Stimulated activated CD8-positive, alpha-beta memory T cell treated with anti-CD3 and anti-CD28 coated beads, Interleukin-12 subunit alpha, Interleukin-12 subunit beta, amount 100 ng/mL, for 1 hour (primary cell): ENCODE results near the gene WRAP53.
"Not testable (repeated sequence)": the region's sequence is repeated elsewhere in the genome, so short reads cannot be mapped to it uniquely, and the experiment has no call there.

Source experiments
- DNase-seq: peaks from one replicate; pipeline ENCODE4 v3.0.0-alpha.2; 2020; ENCODE audit warnings: low read depth

Gene WRAP53

DNA sequence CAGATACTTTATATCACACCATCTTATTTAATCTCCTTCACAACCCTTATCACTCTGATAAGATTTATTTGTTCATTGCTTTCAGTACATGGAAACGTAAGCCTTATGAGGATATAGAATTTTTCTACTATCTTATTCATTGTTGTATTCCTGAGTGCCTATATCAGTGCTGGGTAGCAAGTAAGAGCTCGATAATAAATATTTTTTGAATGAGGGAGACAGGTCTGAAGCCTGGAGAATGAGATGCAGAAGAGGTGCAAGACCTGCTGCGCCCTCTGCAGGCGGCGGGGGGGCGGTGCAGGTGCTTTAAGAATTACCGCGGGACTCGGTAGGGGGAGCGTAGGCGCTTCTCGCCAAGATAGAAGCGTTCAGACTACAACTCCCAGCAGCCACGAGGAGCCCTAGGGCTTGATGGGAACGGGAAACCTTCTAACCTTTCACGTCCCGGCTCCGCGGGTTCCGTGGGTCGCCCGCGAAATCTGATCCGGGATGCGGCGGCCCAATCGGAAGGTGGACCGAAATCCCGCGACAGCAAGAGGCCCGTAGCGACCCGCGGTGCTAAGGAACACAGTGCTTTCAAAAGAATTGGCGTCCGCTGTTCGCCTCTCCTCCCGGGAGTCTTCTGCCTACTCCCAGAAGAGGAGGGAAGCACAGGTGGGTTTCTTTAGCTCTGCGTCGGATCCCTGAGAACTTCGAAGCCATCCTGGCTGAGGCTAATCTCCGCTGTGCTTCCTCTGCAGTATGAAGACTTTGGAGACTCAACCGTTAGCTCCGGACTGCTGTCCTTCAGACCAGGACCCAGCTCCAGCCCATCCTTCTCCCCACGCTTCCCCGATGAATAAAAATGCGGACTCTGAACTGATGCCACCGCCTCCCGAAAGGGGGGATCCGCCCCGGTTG, at the start of gene WRAP53:
TSS of gene WRAP53 (plus strand) at position 570 of the 900 bp plus-strand sequence. CDS start at position 742, 172 bp downstream.
- peak; percentile 89 for DNase-seq

DNA sequence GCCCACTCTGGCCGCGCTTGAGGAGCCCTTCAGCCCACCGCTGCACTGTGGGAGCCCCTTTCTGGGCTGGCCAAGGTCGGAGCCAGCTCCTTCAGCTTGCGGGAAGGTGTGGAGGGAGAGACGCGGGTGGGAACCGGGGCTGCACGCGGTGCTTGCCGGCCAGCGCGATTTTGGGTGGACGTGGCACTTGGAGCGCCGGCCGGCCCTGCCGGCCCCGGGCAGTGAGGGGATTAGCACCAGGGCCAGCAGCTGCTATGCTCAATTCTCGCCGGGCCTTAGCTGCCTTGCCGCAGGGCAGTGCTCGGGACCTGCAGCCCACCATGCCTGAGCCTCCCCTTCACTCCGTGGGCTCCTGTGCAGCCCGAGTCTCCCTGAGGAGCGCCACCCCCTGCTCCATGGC, 47.5 kb upstream of the WRAP53 start:
- DNase-seq = no peak

DNA sequence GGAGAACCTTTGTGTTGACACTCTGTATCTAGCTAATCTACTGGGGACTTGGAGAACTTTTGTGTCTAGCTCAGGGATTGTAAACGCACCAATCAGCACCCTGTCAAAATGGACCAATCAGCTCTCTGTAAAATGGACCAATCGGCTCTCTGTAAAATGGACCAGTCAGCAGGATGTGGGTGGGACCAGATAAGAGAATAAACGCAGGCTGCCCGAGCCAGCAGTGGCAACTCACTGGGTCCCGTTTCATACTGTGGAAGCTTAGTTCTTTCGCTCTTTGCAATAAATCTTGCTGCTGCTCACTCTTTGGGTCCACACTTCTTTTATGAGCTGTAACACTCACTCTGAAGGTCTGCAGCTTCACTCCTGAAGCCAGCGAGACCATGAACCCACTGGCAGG, 46.6 kb upstream of the WRAP53 start:
- not testable (repeated sequence) for DNase-seq

DNA sequence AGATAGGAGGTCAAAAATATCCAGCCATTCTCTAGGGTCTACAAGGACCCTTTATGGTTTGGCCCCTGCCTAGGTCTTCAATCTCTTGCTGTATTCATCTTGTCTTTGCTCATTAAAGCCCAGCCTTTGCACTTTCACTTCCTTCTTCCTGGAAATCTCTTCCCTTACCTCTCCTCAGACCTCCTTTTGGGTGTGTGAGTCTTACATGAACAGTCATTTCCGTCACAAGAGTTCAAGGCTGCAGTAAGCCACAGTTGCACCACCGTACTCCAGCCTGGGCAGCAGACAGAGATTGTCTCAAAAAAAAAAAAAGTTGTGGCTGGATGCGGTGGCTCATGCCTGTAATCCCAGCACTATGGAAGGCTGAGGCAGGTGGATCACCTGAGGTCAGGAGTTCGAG, 43.5 kb upstream of the WRAP53 start:
- no peak for DNase-seq

DNA sequence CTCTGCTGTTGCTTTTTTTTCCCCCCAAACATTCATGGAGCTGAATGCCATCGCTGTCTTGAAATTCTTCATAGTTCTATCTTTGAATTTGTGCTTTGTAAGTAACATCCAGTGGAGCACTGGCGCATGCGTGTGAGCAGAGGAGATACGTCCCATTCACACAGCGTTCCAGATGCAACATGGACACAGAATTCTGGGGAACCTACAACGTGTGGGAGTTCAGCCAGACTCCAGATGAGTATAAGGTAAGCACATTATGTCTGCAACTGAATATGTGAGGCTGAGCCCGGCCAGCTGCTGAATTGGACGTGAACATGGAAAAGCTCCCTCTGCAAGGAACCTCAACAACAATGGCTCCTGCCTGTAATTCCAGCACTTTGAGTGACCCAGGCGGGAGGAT, 41.8 kb upstream of the WRAP53 start:
- no peak for DNase-seq

DNA sequence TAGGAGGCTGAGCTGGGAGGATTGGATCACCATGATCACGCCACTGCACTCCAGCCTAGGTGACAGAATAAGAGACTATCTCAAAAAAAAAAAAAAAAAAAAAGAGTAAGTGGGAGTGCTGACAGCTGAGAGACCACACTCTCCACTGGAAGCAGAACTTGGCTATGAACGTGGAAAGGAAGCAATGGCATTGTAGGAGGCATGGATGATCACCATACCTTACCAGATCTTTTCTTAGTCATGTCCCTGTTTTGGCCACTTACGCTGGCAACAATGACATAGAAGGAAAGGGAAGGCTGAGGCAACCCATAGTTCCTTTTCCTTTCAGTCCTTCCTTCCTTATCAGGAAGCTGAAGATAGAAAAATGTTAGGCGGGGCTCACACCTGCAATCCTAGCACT, 41.3 kb upstream of the WRAP53 start:
- no peak for DNase-seq

DNA sequence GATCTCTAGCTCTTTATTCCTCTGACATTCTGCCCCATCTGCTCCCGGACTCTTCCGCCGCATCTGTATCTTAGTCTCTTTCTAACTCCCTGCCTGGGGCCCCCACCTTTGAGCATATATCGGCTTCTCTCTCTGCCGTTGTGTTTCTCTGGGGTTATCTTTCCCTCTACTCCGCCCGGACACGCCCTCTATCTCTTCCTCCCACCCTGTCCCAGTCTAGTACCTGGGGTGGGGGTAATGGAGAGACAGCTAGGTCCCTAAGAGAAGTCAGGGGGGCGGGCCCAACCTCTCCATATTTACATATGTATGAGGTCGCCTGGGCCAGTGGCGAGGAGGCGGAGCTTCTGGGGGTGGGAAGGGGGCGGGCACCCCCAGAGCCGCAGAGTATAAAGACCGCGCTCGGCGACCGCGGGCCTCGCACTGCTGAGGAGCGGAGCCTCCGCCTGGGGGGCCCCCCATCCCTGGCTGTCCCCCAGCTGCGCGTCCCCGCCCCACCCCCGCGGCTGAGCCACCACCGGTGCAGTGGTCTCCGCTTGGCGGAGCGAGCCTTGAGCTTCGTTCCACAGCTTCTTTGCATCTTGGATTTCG, 37.7 kb upstream of the WRAP53 start, which contains the start of gene ATP1B2:
TSS of gene ATP1B2 (plus strand) at position 418 of the 588 bp plus-strand sequence. CDS start 593 bp downstream, outside the sequence.
- DNase-seq = peak; percentile 64

DNA sequence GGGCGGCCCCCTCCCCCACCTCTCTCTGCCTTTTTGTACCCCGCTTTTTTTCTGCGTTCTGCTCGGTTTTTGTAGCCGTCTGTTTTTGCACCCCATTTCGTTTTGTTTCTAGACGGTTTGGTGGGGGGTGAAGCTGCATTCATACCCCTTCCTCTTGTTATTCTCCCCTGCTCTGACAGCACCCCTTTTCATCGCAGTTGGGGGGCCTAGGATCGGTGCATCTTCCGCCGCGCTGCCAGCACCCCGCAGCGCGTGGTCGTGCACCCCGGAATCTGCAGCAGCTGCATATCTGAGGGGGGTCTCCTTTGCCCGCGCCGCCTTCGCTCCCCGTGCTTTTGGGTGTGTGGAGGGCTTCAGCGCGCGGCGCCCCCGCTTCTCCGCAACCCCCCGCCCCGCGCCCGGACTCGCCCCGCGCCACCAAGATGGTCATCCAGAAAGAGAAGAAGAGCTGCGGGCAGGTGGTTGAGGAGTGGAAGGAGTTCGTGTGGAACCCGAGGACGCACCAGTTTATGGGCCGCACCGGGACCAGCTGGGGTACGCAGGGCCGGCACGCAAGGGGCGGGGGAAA, 37.1 kb upstream of the WRAP53 start:
- no peak for DNase-seq

DNA sequence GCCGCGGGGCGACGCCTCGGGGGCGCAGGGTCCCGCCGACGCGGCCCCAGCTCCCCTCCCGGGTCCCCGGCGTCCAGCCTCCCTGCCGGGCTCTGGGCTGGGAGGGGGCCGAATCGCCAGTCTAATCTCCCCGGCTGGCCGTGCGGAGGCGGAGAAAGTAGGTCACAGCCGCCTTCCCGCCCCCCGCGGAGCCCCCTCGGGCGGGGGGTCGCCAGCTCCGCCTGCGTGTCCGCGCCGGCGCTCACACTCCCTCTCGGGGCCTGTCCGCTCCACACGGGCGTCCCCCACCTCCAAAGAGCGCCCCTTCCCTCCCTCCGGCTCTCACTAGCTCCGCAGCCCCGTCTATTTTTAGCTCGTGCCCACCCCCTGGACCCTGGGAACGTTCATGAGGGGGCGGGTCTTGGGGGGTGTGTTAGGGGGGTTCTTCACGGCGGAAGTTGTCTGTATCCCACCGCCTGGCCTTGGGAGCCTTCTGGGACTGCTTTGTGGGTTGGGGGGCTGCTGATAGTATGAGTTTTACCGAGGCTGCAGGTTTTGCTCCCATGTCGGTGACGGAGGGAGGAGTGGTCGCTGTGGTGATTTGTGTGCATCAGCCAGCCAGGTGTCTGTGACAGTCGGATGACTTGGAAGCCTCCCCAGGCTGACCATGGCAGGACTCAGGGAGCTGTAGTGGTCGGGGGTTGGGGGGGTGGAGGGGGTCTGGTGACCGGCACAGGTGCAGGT, 36.5 kb upstream of the WRAP53 start:
- DNase-seq = no peak

DNA sequence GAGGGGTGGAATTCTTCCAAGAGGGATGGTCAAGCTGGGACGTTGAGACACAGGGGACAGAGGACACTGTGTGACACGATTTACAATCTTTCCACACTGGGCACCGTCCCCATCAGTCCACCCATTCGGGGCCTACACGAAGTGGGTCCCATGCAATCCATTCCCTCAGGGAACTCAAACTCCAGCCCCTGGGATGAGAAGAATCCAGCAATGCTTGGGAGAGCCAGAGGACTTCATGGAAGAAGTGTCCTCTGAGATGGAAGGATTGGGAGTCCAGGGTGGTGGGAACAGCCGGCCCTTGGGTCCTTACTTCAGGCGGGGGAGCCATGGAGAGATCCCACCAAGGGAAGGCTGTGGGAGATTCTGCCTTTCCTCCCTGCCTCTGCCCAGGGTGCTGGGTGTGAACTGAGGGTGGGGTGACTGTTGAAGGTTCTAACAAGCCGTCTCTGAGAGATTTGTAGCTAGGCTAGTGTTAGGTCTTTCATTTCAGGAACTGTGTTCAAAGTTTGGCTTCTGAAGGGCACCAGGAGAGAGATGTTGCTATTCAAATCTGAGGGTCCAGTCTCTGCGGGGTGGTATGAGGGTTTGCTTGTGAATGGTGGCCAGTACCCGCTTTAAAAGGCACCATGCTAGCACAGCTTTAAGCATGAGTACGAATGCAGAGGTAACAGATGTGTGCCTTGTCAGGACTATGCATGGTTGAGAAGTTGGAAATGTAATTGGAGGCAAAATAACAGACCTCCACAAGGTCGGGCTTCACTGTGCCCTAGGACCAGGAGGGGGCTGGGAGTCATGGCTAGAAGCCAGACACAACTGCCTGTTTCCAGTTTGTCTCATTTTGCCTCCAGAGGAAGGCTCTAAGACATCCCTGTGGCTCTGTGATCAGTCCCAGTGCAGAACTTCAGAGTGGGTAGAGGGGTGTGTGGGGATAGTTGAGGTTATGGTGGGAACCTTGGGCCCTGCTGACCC, 35.6 kb upstream of the WRAP53 start:
- DNase-seq = no peak

DNA sequence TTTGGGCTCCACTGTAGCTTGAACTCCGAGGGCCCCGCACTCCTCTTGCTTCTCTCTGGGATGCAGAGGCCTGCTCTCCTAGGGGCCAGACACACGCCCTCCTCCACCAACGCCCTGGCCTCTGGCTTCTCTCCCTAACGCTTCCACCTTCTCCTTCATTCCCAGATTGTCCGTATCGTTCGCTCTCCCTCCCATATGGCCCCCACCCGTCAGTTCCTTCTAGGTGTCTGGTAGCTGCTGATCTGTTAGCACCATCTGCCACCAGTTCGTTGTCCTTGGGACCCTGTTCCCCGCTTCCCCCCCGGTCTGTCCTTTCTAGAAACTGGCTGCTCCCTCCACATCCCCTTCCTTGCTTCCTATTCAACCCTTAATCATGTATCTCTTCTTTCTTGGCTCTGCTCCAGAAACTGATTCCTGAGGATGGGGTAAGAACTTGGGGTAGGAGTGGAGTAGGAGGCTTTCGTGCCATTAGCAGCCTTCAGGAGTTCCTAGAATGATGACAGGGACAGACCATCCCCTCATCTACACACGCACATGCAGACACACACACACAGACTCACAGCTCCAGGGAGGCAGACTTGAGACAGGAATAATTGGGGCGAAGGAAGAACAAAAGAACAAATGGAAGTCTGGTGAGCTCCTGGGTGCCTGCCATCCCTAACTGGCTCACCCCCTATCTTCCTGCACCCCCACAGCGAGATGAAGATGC, 33.3 kb upstream of the WRAP53 start:
- DNase-seq = no peak

DNA sequence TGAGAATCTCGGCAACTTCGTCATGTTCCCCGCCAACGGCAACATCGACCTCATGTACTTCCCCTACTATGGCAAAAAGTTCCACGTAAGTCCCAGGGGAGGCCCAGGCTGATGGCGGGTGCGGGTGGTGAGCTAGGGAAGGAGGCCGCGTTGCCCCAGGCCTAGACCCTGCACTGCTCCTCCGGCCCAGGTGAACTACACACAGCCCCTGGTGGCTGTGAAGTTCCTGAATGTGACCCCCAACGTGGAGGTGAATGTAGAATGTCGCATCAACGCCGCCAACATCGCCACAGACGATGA, 32.8 kb upstream of the WRAP53 start:
- no peak for DNase-seq

DNA sequence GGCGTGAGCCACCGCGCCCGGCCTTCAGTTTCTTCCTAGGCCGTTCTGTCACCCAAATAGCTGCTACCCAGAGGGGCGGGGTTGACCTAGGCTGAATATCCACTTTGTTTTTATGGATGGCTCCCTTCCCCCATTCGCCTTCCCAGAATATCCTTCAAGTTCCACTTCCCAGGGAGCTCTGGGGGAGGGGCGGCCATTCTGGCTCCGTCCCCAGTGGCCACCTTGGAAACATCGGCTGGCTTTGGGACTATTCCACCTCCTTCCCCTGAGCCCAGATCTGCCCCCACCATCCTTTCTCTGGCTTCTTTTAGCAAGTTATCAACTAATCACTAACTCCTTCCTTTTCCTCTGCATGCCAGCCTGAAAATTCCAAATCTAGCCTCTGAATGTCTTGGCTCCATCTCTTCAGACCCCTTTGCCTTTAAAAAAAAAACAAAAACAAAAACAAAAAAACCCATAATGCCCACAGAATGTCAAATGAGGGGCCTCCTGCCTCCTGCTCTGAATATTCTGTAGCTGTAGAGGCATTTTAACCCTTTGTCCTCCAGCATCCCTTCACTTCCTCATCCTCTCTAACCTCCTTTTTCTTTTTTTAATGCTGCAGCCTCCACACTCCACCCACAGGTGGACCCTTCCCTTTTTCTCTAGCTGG, 31.2 kb upstream of the WRAP53 start:
- DNase-seq = no peak

DNA sequence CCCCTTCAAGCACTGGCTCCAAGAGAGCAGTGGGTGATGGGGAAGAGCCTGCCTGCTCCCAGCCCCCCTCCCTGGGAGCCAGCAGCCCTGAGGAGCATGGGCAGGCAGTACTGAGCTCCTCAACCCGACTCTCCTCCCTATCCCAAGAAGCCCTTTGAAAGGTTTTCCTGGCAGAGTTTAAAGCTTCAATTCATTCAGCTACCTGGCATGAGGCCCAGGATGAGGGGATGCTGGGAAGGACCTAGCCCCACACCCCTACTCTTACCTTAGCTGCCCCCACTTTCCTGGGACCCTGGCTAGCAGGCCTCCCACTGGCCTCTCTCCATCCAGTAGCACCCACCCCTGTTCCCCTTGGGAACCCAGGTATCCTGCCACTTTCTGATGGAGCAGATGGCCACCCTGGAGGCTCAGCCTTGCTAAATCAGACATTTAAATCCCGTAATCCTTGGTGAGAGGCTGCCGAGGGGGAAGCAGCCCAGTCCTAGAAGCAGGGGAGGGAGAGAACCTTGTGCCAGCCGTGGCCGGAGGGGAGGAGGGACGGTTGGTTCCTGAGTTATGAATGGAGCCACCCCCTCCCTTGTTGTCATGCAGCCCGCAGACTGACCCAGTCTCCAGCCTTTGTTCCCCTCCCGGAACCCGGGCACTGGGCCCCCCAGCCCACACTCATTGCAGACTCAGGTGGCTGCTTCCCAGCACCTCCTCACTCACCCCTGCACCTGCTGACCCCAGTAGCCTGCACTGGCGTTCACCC, 20.4 kb upstream of the WRAP53 start:
- no peak for DNase-seq

DNA sequence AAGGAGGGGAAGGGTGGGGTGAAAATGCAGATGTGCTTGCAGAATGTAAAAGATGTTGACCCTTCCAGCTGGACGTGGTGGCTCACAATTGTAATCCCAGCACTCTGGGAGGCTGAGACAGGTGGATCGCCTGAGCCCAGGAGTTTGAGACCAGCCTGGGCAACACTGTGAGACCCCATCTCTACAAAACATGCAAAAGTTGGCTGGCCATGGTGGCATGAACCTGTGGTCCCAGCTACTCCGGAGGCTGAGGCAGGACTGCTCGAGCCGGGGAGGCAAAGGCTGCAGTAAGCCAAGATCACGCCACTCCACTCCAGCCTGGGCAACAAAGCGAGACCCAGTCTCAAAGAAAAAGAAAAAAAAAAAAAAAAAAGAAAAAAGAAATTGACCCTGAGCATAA, 19.8 kb upstream of the WRAP53 start:
- no peak for DNase-seq

DNA sequence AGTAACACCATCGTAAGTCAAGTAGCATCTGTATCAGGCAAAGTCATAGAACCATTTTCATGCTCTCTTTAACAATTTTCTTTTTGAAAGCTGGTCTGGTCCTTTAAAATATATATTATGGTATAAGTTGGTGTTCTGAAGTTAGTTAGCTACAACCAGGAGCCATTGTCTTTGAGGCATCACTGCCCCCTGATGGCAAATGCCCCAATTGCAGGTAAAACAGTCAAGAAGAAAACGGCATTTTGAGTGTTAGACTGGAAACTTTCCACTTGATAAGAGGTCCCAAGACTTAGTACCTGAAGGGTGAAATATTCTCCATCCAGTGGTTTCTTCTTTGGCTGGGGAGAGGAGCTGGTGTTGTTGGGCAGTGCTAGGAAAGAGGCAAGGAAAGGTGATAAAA, 15.0 kb upstream of the WRAP53 start:
- DNase-seq = no peak

DNA sequence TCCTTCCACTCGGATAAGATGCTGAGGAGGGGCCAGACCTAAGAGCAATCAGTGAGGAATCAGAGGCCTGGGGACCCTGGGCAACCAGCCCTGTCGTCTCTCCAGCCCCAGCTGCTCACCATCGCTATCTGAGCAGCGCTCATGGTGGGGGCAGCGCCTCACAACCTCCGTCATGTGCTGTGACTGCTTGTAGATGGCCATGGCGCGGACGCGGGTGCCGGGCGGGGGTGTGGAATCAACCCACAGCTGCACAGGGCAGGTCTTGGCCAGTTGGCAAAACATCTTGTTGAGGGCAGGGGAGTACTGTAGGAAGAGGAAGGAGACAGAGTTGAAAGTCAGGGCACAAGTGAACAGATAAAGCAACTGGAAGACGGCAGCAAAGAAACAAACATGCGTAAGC, 13.3 kb upstream of the WRAP53 start:
- DNase-seq = no peak

DNA sequence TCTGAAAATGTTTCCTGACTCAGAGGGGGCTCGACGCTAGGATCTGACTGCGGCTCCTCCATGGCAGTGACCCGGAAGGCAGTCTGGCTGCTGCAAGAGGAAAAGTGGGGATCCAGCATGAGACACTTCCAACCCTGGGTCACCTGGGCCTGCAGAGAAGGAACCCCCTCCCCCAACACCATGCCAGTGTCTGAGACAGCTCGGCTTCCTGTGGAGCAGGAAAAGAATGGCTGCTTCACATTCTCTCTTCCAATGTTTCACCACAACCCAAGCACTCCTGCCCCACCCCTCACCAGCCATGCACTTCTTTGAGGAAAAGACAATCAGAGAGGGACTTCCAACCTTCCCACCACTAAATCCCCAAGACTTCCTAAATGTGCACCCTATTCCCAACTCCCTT, 11.7 kb upstream of the WRAP53 start:
- DNase-seq = no peak

DNA sequence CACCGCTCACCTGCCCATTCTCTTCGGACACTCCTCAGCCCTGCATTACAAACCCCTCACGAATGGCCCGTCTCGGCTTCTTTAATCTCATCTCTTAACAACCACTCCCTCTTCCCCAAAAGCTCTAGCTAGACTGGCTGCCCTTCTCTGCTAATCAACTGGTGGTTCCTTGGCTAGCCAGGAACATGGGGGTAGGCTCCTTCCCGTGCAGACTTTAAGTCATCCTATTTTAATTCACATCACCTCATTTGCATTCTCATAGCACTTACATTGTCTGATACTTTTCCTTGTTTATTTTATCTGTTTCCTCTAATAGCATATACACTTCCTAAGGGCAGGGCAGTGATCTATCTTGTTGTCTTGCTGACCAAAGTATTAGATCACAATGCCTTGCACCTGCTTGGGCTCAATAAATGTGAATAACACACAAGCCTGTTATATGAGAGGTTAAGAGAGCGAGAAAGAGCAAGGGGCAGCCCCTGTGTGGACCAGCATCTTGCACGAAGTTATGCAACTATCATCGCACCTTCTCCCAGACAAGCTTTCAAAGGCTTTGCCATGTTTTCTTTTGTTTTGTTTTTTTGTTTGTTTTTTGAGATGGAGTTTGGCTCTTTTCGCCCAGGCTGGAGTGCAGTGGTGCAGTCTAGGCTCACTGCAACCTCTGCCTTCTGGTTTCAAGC, 10.7 kb upstream of the WRAP53 start:
- DNase-seq = no peak
